ENCODE data around the gene ST6GALNAC6. TPM values are rescaled to one million over a fixed set of nuclear protein-coding genes. Genes with fewer than 3 reads are reported as not detected.

The ST6GALNAC6 gene
- total RNA-seq, 2 experiments from 2014 or later, result 36.9 to 38.8 TPM

GRCh38 chr9:127880143-127880542 lies 19.3 kb downstream of the ST6GALNAC6 start:
- no peak for TF ChIP-seq CTCF (IDR thresholded peaks at IDR 0.05)
- H3K9me3 Mint-ChIP-seq, result no peaks in the 10 kb centered on the region

DNA sequence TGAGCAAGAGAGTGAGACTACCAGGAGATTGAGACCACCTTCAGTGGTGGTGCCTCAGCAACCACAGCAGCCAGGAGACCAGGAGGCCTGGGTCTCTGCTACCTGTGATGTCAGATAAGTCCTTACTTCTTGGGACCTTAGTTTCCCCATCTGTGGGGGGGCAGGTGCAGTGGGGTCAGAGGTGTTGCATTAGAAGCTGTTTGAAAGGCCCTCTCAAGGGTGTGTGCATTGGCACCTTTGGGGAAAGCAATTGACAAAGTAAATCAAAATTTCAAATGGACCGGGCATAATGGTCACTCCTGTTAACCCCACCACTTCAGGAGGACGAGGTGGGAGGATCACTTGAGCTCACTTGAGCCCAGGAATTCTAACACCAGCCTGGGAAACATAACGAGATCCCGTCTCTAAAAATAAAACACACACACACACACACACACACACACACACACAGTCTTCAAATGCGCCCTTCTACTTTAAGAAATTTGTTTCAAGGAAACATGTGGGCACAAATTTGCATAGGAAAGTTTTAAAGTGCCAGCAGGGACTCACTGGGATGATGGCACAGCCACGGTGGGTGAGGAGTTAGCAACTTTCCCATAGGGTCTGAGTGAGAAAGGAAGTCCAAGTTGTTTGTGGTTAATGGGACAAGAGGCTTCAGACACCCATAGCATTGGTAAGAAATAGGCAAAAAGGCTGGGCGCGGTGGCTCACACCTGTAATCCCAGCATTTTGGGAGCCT lies 20.6 kb downstream of the ST6GALNAC6 start:
- ATAC-seq (no peak), DNase-seq (no peak)
- no peak overlapping the region for H3K4me3 Mint-ChIP-seq
- intact Hi-C loops (cut with micrococcal nuclease), result no loop called here
- H3K36me3 Mint-ChIP-seq (ENCODE audit: low read depth), result peaks cover 2% of the 10 kb centered on the region
- ChIA-PET CTCF (interaction anchor here (1.2 to 1.3 kb wide), 2 partner anchors 9 to 42 kb away, joined by 3 to 5 read pairs; no protein-coding TSS in a partner anchor), POLR2A (interaction anchor here (1.6 kb wide), 1 partner anchor 9 kb away, joined by 8 read pairs; no protein-coding TSS in a partner anchor)
- no peaks in the 10 kb centered on the region for H3K9me3 Mint-ChIP-seq
- H3K27me3 Mint-ChIP-seq, result peaks cover 7% of the 10 kb centered on the region
- H3K4me1 Mint-ChIP-seq (ENCODE audit: low read depth), result peaks cover 5% of the 10 kb centered on the region
- no peak for TF ChIP-seq CTCF (IDR thresholded peaks at IDR 0.05)
- no peak overlapping the region for H3K27ac Mint-ChIP-seq

More at GRCh38 chr9:127880143-127880542, 19.3 kb downstream of the ST6GALNAC6 start:
- Mint-ChIP-seq H3K4me1 (ENCODE audit: low read depth) (peaks cover 5% of the 10 kb centered on the region), H3K27me3 (peaks cover 7% of the 10 kb centered on the region), H3K27ac (no peak overlapping the region), H3K36me3 (ENCODE audit: low read depth) (peaks cover 2% of the 10 kb centered on the region), H3K4me3 (no peak overlapping the region)
- ChIA-PET POLR2A (interaction anchor here (2.1 kb wide), 1 partner anchor 36 kb away, joined by 5 read pairs; the partner anchor contains the start of gene ST6GALNAC4), CTCF (interaction anchor here (3.2 kb wide), 1 partner anchor 10 kb away, joined by 24 read pairs; no protein-coding TSS in a partner anchor)
- no peak for DNase-seq
- ATAC-seq, result no peak
- intact Hi-C loops (cut with micrococcal nuclease), result no loop called here

GRCh38 chr9:127878001-127878651 lies 21.3 kb downstream of the ST6GALNAC6 start:
- ATAC-seq (no peak), DNase-seq (no peak)
- Mint-ChIP-seq H3K27me3 (peaks cover 7% of the 10 kb centered on the region), H3K9me3 (no peaks in the 10 kb centered on the region), H3K36me3 (ENCODE audit: low read depth) (peaks cover 2% of the 10 kb centered on the region), H3K4me1 (ENCODE audit: low read depth) (peaks cover 5% of the 10 kb centered on the region), H3K4me3 (no peak overlapping the region), H3K27ac (no peak overlapping the region)
- CTCF ChIA-PET, result interaction anchor here (1.2 to 1.3 kb wide), 2 partner anchors 8 to 43 kb away, joined by 3 to 5 read pairs; no protein-coding TSS in a partner anchor
- no peak for TF ChIP-seq CTCF (IDR thresholded peaks at IDR 0.05)
- intact Hi-C loops (cut with micrococcal nuclease), result no loop called here
- POLR2A ChIA-PET, result interaction anchor here (1.6 kb wide), 1 partner anchor 9 kb away, joined by 8 read pairs; no protein-coding TSS in a partner anchor

DNA sequence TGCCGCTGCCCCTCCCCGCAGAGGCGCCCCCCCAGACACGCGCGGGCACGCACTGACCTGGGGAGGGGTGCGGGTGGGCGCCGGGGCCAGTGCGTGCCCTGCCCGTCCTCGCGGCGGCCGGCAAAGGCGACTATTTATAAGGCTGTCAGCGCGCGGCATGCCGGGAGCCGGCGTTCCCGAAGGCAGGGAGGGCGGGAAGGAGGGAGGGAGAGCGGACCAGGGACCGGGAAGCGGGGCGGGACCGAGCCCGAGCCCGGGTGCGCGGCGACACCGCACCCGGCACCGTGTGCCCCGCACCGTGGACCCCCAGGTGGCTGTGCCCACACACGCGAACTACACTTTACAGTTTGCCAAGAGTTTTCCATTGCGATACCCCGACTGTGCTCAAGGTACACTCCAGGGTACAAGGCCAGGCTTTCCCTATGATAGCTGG lies 21.8 kb downstream of the ST6GALNAC6 start, which contains the start of gene AK1:
TSS of gene AK1 (minus strand) at position 110 of the 433 bp plus-strand sequence. CDS start 3,058 bp downstream, outside the sequence.
- ChIA-PET CTCF (interaction anchor here (1.2 to 1.3 kb wide), 2 partner anchors 8 to 44 kb away, joined by 3 to 5 read pairs; no protein-coding TSS in a partner anchor), POLR2A (interaction anchor here (1.6 kb wide), 1 partner anchor 8 kb away, joined by 8 read pairs; no protein-coding TSS in a partner anchor)
- H3K36me3 Mint-ChIP-seq (ENCODE audit: low read depth), result peaks cover 2% of the 10 kb centered on the region
- intact Hi-C loops (cut with micrococcal nuclease), result no loop called here
- H3K27me3 Mint-ChIP-seq, result peaks cover 7% of the 10 kb centered on the region
- no peak within 1 kb of the TSS for H3K4me3 Mint-ChIP-seq
- peaks cover 5% of the 10 kb centered on the region for H3K4me1 Mint-ChIP-seq (ENCODE audit: low read depth)
- no peak within 1 kb of the TSS for H3K27ac Mint-ChIP-seq
- ATAC-seq (no peak), DNase-seq (no peak)
- no peaks in the 10 kb centered on the region for H3K9me3 Mint-ChIP-seq
- no peak for TF ChIP-seq CTCF (IDR thresholded peaks at IDR 0.05)
